Activated effector memory CD4-positive, alpha-beta T cell treated with Interleukin-2 at 50 U/mL for 16 hours (primary cell): Measurements from ENCODE around the gene PRLH.
"Not testable (repeated sequence)": the region's sequence is repeated elsewhere in the genome, so short reads cannot be mapped to it uniquely, and the experiment has no call there.

ENCODE experiments used
- DNase-seq: peaks from one replicate; pipeline ENCODE4 v3.0.0-alpha.2; 2020

The PRLH gene

GRCh38 chr2:237602409-237602808, 36.0 kb downstream of the PRLH start:
- DNase-seq: no peak

- no peak for DNase-seq
Observed at GRCh38 chr2:237603049-237603717, 36.8 kb downstream of the PRLH start.

GRCh38 chr2:237603718-237604362, 37.5 kb downstream of the PRLH start:
- DNase-seq: peak; percentile 37

GRCh38 chr2:237604391-237604790, 38.0 kb downstream of the PRLH start:
- no peak for DNase-seq

- no peak for DNase-seq
Observed at GRCh38 chr2:237604960-237605359, 38.6 kb downstream of the PRLH start.

GRCh38 chr2:237606522-237606921, 40.1 kb downstream of the PRLH start:
- DNase-seq: not testable (repeated sequence)

- DNase-seq: no peak
Observed at GRCh38 chr2:237612527-237613357, 46.4 kb downstream of the PRLH start.

GRCh38 chr2:237613679-237614078, 47.3 kb downstream of the PRLH start:
- no peak for DNase-seq

- no peak for DNase-seq
Observed at GRCh38 chr2:237614151-237614720, 47.9 kb downstream of the PRLH start.

- DNase-seq: no peak
Observed at GRCh38 chr2:237615631-237616249, 49.4 kb downstream of the PRLH start.

- no peak for DNase-seq
Observed at GRCh38 chr2:237616373-237616733, 50.0 kb downstream of the PRLH start.
